ENCODE measurements around the gene TBX6. TPM values are rescaled to one million over a fixed set of nuclear protein-coding genes. Genes with fewer than 3 reads are reported as not detected.
A peak's percentile ranks its signal among the peaks of the same experiment; 100 is the strongest.
"Not testable (repeated sequence)": the region's sequence is repeated elsewhere in the genome, so short reads cannot be mapped to it uniquely, and the experiment has no call there.

The TBX6 gene
- total and polyA plus RNA-seq, 2 donors from 2014 or later = 0.62 to 1.6 TPM

DNA sequence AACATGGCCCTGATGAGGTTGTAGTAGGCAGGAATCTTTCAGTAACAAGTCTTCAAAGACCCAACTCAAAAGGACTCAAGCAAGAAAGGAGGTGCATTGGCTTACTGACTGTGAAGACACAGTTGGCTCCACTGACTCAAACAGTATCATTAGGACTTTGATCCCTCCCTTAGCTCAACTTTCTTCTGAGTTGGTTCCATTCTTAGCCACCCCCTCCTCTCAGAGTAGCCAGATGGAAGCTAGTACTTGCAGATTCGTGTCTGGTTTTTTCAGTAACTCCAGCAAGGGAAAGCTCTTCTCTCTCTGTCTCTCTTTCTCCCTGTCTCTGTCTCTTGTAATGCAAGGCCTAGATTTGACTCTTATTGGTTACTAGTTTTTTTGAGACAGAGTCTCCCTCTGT lies 36.3 kb upstream of the TBX6 start:
- intact Hi-C loops (cut with DNase I) = no loop called here
- Histone ChIP-seq H3K4me3 (ENCODE audit: low read length in 3 of 3) (no peak overlapping the region), H3K27me3 (ENCODE audit: control insufficient read depth, insufficient read depth, low read length) (no peaks in the 10 kb centered on the region), H3K27ac (ENCODE audit: low read depth in 2 of 2, low read length in 2 of 2) (no peak overlapping the region), H3K4me1 (ENCODE audit: control insufficient read depth in 2 of 3, insufficient read depth in 2 of 3, low read depth in 1 of 3, low read length in 3 of 3) (no peaks in the 10 kb centered on the region), H3K9ac (ENCODE audit: low read length in 3 of 3) (no peak overlapping the region), H3K9me3 (ENCODE audit: control insufficient read depth in 2 of 3, insufficient read depth in 1 of 3, low read length in 3 of 3) (no peaks in the 10 kb centered on the region), H3K36me3 (ENCODE audit: control insufficient read depth in 2 of 3, insufficient read depth in 3 of 3, low read length in 3 of 3) (no peaks in the 10 kb centered on the region)
- no peak for TF ChIP-seq CTCF (IDR thresholded peaks at IDR 0.05; ENCODE audit: borderline replicate concordance, extremely low read depth, insufficient read depth)
- no peak for FAIRE-seq
- no peak for DNase-seq

- intact Hi-C loops (cut with DNase I); H3K27ac ChIP-seq (ENCODE audit: low read depth in 2 of 2, low read length in 2 of 2); H3K9me3 ChIP-seq (ENCODE audit: control insufficient read depth in 2 of 3, insufficient read depth in 1 of 3, low read length in 3 of 3); H3K27me3 ChIP-seq (ENCODE audit: control insufficient read depth, insufficient read depth, low read length); H3K36me3 ChIP-seq (ENCODE audit: control insufficient read depth in 2 of 3, insufficient read depth in 3 of 3, low read length in 3 of 3); FAIRE-seq; DNase-seq; H3K4me3 ChIP-seq (ENCODE audit: low read length in 3 of 3); H3K9ac ChIP-seq (ENCODE audit: low read length in 3 of 3); H3K4me1 ChIP-seq (ENCODE audit: control insufficient read depth in 2 of 3, insufficient read depth in 2 of 3, low read depth in 1 of 3, low read length in 3 of 3): not testable (repeated sequence)
Measured at GRCh38 chr16:30125690-30126089, 34.0 kb upstream of the TBX6 start.

DNA sequence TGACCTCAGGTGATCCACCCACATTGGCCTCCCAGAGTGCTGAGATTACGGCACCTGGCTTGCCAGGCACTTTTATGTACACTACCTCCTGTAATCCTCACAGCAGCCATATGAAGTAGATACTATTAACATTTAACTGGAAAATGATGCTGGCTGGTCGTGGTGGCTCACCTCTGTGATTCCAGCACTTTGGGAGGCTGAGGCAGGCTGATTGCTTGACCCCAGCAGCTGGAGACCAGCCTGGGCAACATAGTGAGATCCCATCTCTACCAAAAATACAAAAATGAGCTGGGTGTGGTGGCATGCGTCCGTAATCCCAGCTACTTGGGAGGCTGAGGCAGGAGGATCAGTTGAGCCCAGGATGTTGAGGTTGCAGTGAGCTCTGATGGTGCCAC lies 33.3 kb upstream of the TBX6 start:
- Histone ChIP-seq H3K27me3 (ENCODE audit: control insufficient read depth, insufficient read depth, low read length) (no peaks in the 10 kb centered on the region), H3K4me3 (ENCODE audit: low read length in 3 of 3) (no peak overlapping the region), H3K9ac (ENCODE audit: low read length in 3 of 3) (no peak overlapping the region), H3K27ac (ENCODE audit: low read depth in 2 of 2, low read length in 2 of 2) (no peak overlapping the region), H3K9me3 (ENCODE audit: control insufficient read depth in 2 of 3, insufficient read depth in 1 of 3, low read length in 3 of 3) (no peaks in the 10 kb centered on the region), H3K4me1 (ENCODE audit: control insufficient read depth in 2 of 3, insufficient read depth in 2 of 3, low read depth in 1 of 3, low read length in 3 of 3) (peaks cover 0 to 4% (median 0%) of the 10 kb centered on the region in 3 donors), H3K36me3 (ENCODE audit: control insufficient read depth in 2 of 3, insufficient read depth in 3 of 3, low read length in 3 of 3) (no peaks in the 10 kb centered on the region)
- intact Hi-C loops (cut with DNase I) = no loop called here
- FAIRE-seq (no peak), DNase-seq (peak in 1 of 5 donors; percentile 10)
- TF ChIP-seq CTCF (IDR thresholded peaks at IDR 0.05; ENCODE audit: borderline replicate concordance, extremely low read depth, insufficient read depth) = no peak

DNA sequence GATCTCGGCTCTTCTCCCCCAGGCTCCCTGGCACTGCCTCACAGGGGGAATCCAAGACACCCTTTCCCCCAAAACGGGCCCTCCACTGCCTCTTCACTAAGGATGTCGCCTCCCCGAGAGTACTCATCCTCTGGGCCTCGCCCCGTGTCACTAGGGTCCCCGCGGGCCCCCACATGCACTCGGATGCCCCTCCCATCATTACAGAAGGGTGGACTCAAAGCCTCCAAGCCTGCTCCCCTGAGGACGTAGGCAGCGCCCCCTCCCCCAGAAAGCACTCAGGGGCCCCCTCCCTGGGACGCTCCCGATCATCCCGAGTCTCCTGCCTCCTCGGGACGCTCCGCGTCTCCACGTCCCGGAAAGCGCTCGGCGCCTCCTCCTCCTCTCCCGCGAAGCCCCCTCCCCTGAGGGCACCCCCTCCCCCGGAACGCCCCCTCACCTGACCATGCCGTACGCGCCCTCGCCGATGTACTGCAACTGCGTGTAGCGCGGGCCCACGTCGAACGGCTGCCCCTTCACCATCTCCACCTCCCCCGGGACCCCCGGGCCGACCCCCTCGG lies 31.0 kb upstream of the TBX6 start:
- H3K4me1 ChIP-seq (ENCODE audit: control insufficient read depth in 2 of 3, insufficient read depth in 2 of 3, low read depth in 1 of 3, low read length in 3 of 3) = peaks cover 0 to 4% (median 0%) of the 10 kb centered on the region in 3 donors
- intact Hi-C loops (cut with DNase I) = no loop called here
- H3K27me3 ChIP-seq (ENCODE audit: control insufficient read depth, insufficient read depth, low read length) = no peaks in the 10 kb centered on the region

More for the DNA sequence above, 31.0 kb upstream of the TBX6 start:
- TF ChIP-seq CTCF (IDR thresholded peaks at IDR 0.05; ENCODE audit: borderline replicate concordance, extremely low read depth, insufficient read depth) = no peak
- Histone ChIP-seq H3K4me3 (ENCODE audit: low read length in 3 of 3) (peak overlapping the region; percentile 64 to 80 (median 76)), H3K9me3 (ENCODE audit: control insufficient read depth in 2 of 3, insufficient read depth in 1 of 3, low read length in 3 of 3) (no peaks in the 10 kb centered on the region), H3K9ac (ENCODE audit: low read length in 3 of 3) (peak overlapping the region; percentile 42 to 86 (median 49)), H3K36me3 (ENCODE audit: control insufficient read depth in 2 of 3, insufficient read depth in 3 of 3, low read length in 3 of 3) (peaks cover 3 to 16% (median 4%) of the 10 kb centered on the region in 3 donors), H3K27ac (ENCODE audit: low read depth in 2 of 2, low read length in 2 of 2) (peak overlapping the region; percentile 83 to 91)
- no peak for FAIRE-seq
- peak in 2 of 5 donors; percentile 64 to 80 for DNase-seq

Measured in kidney (tissue), 14 donors.